HepG2 (cell line): Measurements from ENCODE around the gene CADM1. TPM values are rescaled to one million over a fixed set of nuclear protein-coding genes. Genes with fewer than 3 reads are reported as not detected.

Experiments used
- FOXK2 ChIP-seq: fragments of 450-650 bp; IDR thresholded peaks from 2 replicates; pipeline ENCODE4 v1.6.1; 2016
- FOXM1 ChIP-seq: sonication (generic); formaldehyde crosslinking; IDR thresholded peaks from 2 replicates; pipeline ENCODE4 v1.5.0; 2020; ENCODE audit warnings: missing genetic modification reagents
- HOXA3 ChIP-seq: sonication (generic); formaldehyde crosslinking; IDR thresholded peaks from 2 replicates; pipeline ENCODE4 v1.5.0; 2020; ENCODE audit warnings: missing genetic modification reagents
- IRX3 ChIP-seq: sonication (generic); formaldehyde crosslinking; IDR thresholded peaks from 2 replicates; pipeline ENCODE4 v1.8.1; 2023; ENCODE audit warnings: mild to moderate bottlenecking, low read depth, missing genetic modification reagents, borderline replicate concordance
- MIER3 ChIP-seq: IDR thresholded peaks from 2 replicates; pipeline ENCODE4 v1.6.1; 2016; ENCODE audit warnings: missing compliant biosample characterization, borderline replicate concordance
- MYNN ChIP-seq: sonication (generic); formaldehyde crosslinking; IDR thresholded peaks from 2 replicates; pipeline ENCODE4 v1.4.0; 2020; ENCODE audit warnings: mild to moderate bottlenecking, low read depth, missing genetic modification reagents
- NFE2 ChIP-seq: sonication (generic); formaldehyde crosslinking; IDR thresholded peaks from 2 replicates; pipeline ENCODE4 v1.4.0; 2020; ENCODE audit warnings: missing genetic modification reagents
- NFKB2 ChIP-seq: sonication (generic); formaldehyde crosslinking; IDR thresholded peaks from 2 replicates; pipeline ENCODE4 v1.4.0; 2020; ENCODE audit warnings: missing genetic modification reagents, borderline replicate concordance
- REXO4 ChIP-seq: sonication (generic); formaldehyde crosslinking; IDR thresholded peaks from 2 replicates; pipeline ENCODE4 v1.8.0; 2022; ENCODE audit warnings: missing genetic modification reagents, mild to moderate bottlenecking, borderline replicate concordance
- SIX4 ChIP-seq: sonication (generic); formaldehyde crosslinking; IDR thresholded peaks from 2 replicates; pipeline ENCODE4 v1.4.0; 2020; ENCODE audit warnings: missing genetic modification reagents
- SOX13 ChIP-seq, 3 experiments: fragments of 450-650 bp in 1 of 3; sonication (generic) in 1 of 3; formaldehyde crosslinking in 1 of 3; IDR thresholded peaks in 2 of 3; conservative IDR thresholded peaks in 1 of 3; 2 replicates each; pipeline versions ENCODE4 v1.5.0 to v1.6.1; 2016 to 2020; ENCODE audit warnings: antibody characterized with exemption in 1 of 3, mild to moderate bottlenecking in 1 of 3, missing compliant biosample characterization in 1 of 3, missing genetic modification reagents in 1 of 3, moderate library complexity in 1 of 3
- SOX5 ChIP-seq: IDR thresholded peaks from 2 replicates; pipeline ENCODE4 v1.6.1; 2016; ENCODE audit warnings: borderline replicate concordance
- TSC22D2 ChIP-seq: sonication (generic); formaldehyde crosslinking; IDR thresholded peaks from 2 replicates; pipeline ENCODE4 v1.5.1; 2020; ENCODE audit warnings: missing genetic modification reagents, mild to moderate bottlenecking, borderline replicate concordance
- XRCC5 ChIP-seq: fragments of 200-400 bp; formaldehyde crosslinking; optimal IDR thresholded peaks from 2 replicates; pipeline ENCODE3; 2017; ENCODE audit warnings: mild to moderate bottlenecking, low read length
- ZNF160 ChIP-seq: sonication (generic); formaldehyde crosslinking; IDR thresholded peaks from 2 replicates; pipeline ENCODE4 v1.8.0; 2022; ENCODE audit warnings: mild to moderate bottlenecking, inconsistent platforms, missing genetic modification reagents
- polyA plus RNA-seq, 8 experiments: library from polyadenylated mRNA; depleted of rRNA in 3 of 8; stranded (reverse) in 7 of 8; unstranded in 1 of 8; fragments of >200 nt; fragmentation: Illumina TruSeq in 4 of 8; extraction: Trizol in 4 of 8; gene quantifications; 2 replicates each; pipeline versions ENCODE4 v1.2.1 to v1.2.3, GENCODE V29; 2011 to 2016; ENCODE audit warnings: low read depth in 4 of 8, missing spikeins in 1 of 8, mixed read lengths in 1 of 8; ENCODE audit not compliant: insufficient read depth in 1 of 8
- total RNA-seq, 5 experiments: library from RNA; depleted of rRNA; stranded (reverse); fragments of >200 nt; fragmentation: Illumina TruSeq; extraction: Trizol; gene quantifications; 2 replicates each; pipeline ENCODE4 v1.2.3, GENCODE V29; 2016; ENCODE audit warnings: low read depth in 1 of 5
- TF ChIP-seq, protein P1 (sequence below): IDR thresholded peaks from 2 replicates; pipeline ENCODE4 v1.6.1; 2016; ENCODE audit warnings: low read depth, borderline replicate concordance
- TF ChIP-seq, protein P2 (sequence below): sonication (generic); formaldehyde crosslinking; IDR thresholded peaks from 2 replicates; pipeline ENCODE4 v1.5.0; 2020; ENCODE audit warnings: missing genetic modification reagents
- TF ChIP-seq, protein P3 (sequence below): IDR thresholded peaks from 2 replicates; pipeline ENCODE4 v1.6.1; 2016; ENCODE audit warnings: low read depth, control low read depth
- TF ChIP-seq, protein P4 (sequence below): sonication (generic); formaldehyde crosslinking; IDR thresholded peaks from one replicate; pipeline ENCODE4 v1.5.1; 2020; ENCODE audit warnings: mild to moderate bottlenecking, missing genetic modification reagents; ENCODE audit errors: not compliant biosample characterization

Gene CADM1
- total and polyA plus RNA-seq, 2 of the 13 experiments (the other 11 are each of a cell fraction or from before 2014, with no cell fraction given): 71.3 to 122 TPM

DNA sequence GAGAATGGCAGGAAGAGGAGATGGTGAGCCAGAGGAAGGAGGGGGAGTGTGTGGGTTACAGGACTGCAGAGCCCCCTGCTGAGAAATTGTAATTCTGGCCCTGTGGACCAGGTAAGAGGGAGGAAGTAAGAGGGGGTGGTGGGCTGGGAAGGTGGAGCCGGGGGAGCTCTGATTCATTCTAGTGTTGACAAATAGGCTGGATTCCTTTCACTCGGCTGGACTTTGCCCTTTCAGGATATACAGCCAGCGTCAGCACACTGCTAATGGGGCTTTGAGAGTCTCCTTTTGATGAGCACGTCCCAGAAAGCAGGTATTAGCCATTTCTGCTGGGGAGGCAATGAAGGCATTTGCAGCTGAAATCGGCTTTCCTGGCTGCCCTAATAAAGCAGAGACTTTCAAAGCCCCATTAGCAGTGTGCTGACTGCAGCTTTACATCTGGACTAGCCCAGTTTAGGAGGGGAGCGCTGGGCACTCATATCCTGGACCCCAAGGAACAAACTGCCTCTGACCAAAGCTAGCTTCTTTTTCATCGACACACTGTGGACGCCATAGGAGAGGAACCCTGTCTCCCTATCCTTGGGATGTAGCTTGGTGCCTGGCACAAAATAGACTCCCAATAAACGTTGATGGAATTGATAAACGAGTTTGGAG, 44.8 kb upstream of the CADM1 start (continued):
- TF ChIP-seq, protein P1, sequence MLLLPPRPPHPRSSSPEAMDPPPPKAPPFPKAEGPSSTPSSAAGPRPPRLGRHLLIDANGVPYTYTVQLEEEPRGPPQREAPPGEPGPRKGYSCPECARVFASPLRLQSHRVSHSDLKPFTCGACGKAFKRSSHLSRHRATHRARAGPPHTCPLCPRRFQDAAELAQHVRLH (CRISPR knock-in tag): no peak
- TF ChIP-seq TSC22D2 (CRISPR knock-in tag) (no peak), FOXM1 (no peak), NFKB2 (CRISPR knock-in tag) (no peak), XRCC5 (no peak), IRX3 (CRISPR knock-in tag) (no peak), SIX4 (no peak), SOX5 (CRISPR knock-in tag) (0 out of 2 replicates have a peak, but pooled peaks have one; percentile 22), MYNN (no peak), SOX13 (IDR thresholded peaks at IDR 0.05) (no peak), SOX13 (CRISPR knock-in tag; conservative IDR thresholded peaks at IDR 0.05 in 1 of 2, IDR thresholded peaks at IDR 0.05 in 1 of 2) (peak in 1 of 2 experiments; percentile 42; a peak in 1 of 4 replicates), HOXA3 (CRISPR knock-in tag) (0 out of 2 replicates have a peak, but pooled peaks have one; percentile 39), ZNF160 (no peak), REXO4 (CRISPR knock-in tag) (no peak), NFE2 (CRISPR knock-in tag) (no peak), FOXK2 (no peak), MIER3 (no peak)
- TF ChIP-seq, protein P2, sequence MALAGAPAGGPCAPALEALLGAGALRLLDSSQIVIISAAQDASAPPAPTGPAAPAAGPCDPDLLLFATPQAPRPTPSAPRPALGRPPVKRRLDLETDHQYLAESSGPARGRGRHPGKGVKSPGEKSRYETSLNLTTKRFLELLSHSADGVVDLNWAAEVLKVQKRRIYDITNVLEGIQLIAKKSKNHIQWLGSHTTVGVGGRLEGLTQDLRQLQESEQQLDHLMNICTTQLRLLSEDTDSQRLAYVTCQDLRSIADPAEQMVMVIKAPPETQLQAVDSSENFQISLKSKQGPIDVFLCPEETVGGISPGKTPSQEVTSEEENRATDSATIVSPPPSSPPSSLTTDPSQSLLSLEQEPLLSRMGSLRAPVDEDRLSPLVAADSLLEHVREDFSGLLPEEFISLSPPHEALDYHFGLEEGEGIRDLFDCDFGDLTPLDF (CRISPR knock-in tag): no peak
- TF ChIP-seq, protein P3, sequence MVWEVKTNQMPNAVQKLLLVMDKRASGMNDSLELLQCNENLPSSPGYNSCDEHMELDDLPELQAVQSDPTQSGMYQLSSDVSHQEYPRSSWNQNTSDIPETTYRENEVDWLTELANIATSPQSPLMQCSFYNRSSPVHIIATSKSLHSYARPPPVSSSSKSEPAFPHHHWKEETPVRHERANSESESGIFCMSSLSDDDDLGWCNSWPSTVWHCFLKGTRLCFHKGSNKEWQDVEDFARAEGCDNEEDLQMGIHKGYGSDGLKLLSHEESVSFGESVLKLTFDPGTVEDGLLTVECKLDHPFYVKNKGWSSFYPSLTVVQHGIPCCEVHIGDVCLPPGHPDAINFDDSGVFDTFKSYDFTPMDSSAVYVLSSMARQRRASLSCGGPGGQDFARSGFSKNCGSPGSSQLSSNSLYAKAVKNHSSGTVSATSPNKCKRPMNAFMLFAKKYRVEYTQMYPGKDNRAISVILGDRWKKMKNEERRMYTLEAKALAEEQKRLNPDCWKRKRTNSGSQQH (CRISPR knock-in tag): no peak
- TF ChIP-seq, protein P4, sequence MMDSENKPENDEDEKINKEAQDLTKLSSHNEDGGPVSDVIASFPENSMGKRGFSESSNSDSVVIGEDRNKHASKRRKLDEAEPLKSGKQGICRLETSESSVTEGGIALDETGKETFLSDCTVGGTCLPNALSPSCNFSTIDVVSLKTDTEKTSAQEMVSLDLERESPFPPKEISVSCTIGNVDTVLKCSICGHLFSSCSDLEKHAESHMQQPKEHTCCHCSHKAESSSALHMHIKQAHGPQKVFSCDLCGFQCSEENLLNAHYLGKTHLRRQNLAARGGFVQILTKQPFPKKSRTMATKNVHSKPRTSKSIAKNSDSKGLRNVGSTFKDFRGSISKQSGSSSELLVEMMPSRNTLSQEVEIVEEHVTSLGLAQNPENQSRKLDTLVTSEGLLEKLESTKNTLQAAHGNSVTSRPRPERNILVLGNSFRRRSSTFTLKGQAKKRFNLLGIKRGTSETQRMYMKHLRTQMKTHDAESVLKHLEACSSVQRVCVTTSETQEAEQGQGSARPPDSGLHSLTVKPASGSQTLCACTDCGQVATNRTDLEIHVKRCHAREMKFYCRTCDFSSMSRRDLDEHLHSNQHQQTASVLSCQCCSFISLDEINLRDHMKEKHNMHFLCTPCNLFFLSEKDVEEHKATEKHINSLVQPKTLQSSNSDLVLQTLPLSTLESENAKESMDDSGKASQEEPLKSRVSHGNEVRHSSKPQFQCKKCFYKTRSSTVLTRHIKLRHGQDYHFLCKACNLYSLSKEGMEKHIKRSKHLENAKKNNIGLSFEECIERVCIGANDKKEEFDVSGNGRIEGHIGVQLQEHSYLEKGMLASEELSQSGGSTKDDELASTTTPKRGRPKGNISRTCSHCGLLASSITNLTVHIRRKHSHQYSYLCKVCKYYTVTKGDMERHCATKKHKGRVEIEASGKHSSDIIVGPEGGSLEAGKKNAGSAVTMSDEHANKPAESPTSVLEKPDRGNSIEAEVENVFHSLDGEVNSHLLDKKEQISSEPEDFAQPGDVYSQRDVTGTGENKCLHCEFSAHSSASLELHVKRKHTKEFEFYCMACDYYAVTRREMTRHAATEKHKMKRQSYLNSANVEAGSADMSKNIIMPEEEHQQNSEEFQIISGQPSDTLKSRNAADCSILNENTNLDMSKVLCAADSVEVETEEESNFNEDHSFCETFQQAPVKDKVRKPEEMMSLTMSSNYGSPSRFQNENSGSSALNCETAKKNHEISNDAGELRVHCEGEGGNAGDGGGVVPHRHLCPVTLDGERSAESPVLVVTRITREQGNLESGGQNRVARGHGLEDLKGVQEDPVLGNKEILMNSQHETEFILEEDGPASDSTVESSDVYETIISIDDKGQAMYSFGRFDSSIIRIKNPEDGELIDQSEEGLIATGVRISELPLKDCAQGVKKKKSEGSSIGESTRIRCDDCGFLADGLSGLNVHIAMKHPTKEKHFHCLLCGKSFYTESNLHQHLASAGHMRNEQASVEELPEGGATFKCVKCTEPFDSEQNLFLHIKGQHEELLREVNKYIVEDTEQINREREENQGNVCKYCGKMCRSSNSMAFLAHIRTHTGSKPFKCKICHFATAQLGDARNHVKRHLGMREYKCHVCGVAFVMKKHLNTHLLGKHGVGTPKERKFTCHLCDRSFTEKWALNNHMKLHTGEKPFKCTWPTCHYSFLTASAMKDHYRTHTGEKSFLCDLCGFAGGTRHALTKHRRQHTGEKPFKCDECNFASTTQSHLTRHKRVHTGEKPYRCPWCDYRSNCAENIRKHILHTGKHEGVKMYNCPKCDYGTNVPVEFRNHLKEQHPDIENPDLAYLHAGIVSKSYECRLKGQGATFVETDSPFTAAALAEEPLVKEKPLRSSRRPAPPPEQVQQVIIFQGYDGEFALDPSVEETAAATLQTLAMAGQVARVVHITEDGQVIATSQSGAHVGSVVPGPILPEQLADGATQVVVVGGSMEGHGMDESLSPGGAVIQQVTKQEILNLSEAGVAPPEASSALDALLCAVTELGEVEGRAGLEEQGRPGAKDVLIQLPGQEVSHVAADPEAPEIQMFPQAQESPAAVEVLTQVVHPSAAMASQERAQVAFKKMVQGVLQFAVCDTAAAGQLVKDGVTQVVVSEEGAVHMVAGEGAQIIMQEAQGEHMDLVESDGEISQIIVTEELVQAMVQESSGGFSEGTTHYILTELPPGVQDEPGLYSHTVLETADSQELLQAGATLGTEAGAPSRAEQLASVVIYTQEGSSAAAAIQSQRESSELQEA (CRISPR knock-in tag): no peak
